ENCODE data around the gene CXCL1. TPM values are rescaled to one million over a fixed set of nuclear protein-coding genes. Genes with fewer than 3 reads are reported as not detected.

CXCL1 gene
- total and polyA plus RNA-seq, 12 donors, result 0.84 to 6.1 (median 1.6) TPM; not detected in 3

GRCh38 chr4:73841243-73841925 lies 27.8 kb upstream of the CXCL1 start:
- intact Hi-C loops (cut with DNase I), result no loop called here
- no peaks in the 10 kb centered on the region for H3K9me3 ChIP-seq (replicated peaks in 1 of 3)
- H3K4me1 ChIP-seq (replicated peaks in 1 of 2), result no peaks in the 10 kb centered on the region
- H3K27ac ChIP-seq, result no peak overlapping the region
- TF ChIP-seq CTCF (IDR thresholded peaks at IDR 0.05) (no peak), POLR2A (IDR thresholded peaks at IDR 0.05) (no peak)
- no peaks in the 10 kb centered on the region for H3K36me3 ChIP-seq (replicated peaks in 1 of 2)
- no peak for DNase-seq
- no peak overlapping the region for H3K4me3 ChIP-seq
- peaks cover 24% of the 10 kb centered on the region for H3K27me3 ChIP-seq
- 56 to 68% (median 62%) methylated on average over 4 of the region's 4 CpGs for WGBS, 4 donors

DNA sequence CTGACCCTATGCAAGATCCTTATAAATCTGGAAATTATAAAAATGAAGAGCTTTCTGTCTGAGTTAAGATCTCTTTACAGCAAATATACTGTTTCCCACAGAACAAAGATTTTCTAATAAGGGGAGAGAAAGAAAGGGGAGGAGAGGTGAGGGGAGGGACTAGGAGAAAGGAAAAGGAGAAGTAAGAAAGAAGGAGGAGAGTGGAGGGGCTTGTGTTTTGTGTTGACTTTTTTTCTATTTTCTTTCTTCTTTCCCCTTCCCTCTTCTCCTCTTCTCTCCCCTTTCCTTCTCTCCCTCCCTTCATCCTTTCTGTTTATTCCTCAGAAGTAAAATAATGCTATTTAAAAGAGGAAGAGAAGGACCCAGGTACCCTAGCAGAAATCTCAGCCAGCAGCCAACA lies 26.5 kb upstream of the CXCL1 start:
- H3K36me3 ChIP-seq (replicated peaks in 1 of 2), result no peaks in the 10 kb centered on the region
- intact Hi-C loops (cut with DNase I), result no loop called here

GRCh38 chr4:73843369-73843768 lies 25.8 kb upstream of the CXCL1 start:
- H3K9me3 ChIP-seq (replicated peaks in 1 of 3), result no peaks in the 10 kb centered on the region
- intact Hi-C loops (cut with DNase I), result no loop called here
- H3K4me1 ChIP-seq (replicated peaks in 1 of 2), result no peaks in the 10 kb centered on the region
- TF ChIP-seq CTCF (IDR thresholded peaks at IDR 0.05) (no peak), POLR2A (IDR thresholded peaks at IDR 0.05) (no peak)
- H3K36me3 ChIP-seq (replicated peaks in 1 of 2), result no peaks in the 10 kb centered on the region
- H3K4me3 ChIP-seq, result no peak overlapping the region
- no peak for DNase-seq
- peaks cover 12% of the 10 kb centered on the region for H3K27me3 ChIP-seq
- no peak overlapping the region for H3K27ac ChIP-seq

More for the DNA sequence above, 26.5 kb upstream of the CXCL1 start:
- H3K9me3 ChIP-seq (replicated peaks in 1 of 3), result no peaks in the 10 kb centered on the region
- H3K27ac ChIP-seq, result no peak overlapping the region
- no peaks in the 10 kb centered on the region for H3K4me1 ChIP-seq (replicated peaks in 1 of 2)
- no peak for DNase-seq
- TF ChIP-seq POLR2A (IDR thresholded peaks at IDR 0.05) (no peak), CTCF (IDR thresholded peaks at IDR 0.05) (no peak)
- peaks cover 18% of the 10 kb centered on the region for H3K27me3 ChIP-seq
- H3K4me3 ChIP-seq, result no peak overlapping the region

DNA sequence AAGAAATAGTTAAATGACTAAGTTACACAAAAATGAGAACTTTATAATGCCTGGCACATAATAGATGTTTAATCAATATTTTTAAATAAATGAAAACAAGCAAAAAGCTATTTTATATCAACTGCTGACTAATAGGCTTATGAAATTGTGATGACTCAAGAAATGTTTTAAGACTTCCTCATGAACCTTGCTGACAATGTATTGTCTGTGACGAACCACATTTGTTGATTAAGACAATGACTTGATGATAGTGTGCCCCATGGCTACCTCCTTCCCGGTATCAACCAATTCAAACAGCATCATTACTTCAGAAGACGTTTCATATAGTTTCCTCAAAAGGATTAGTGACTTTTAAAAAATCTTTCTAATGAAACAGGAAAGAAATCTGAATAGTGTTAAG lies 24.8 kb upstream of the CXCL1 start:
- Histone ChIP-seq H3K36me3 (replicated peaks in 1 of 2) (no peaks in the 10 kb centered on the region), H3K27me3 (peaks cover 6% of the 10 kb centered on the region), H3K4me1 (replicated peaks in 1 of 2) (no peaks in the 10 kb centered on the region), H3K9me3 (replicated peaks in 1 of 3) (no peaks in the 10 kb centered on the region), H3K27ac (no peak overlapping the region), H3K4me3 (no peak overlapping the region)
- WGBS, 4 donors, result 47 to 65% (median 54%) methylated on average over 3 of the region's 3 CpGs
- DNase-seq, result no peak
- no peak for TF ChIP-seq CTCF (IDR thresholded peaks at IDR 0.05)
- TF ChIP-seq POLR2A (IDR thresholded peaks at IDR 0.05), result no peak
- intact Hi-C loops (cut with DNase I), result no loop called here

All from adrenal gland (tissue), 12 donors.